Measurements from ENCODE around the gene HNRNPUL2.
A peak's percentile ranks its signal among the peaks of the same experiment; 100 is the strongest.
"Not testable (repeated sequence)": the region's sequence is repeated elsewhere in the genome, so short reads cannot be mapped to it uniquely, and the experiment has no call there.

Gene HNRNPUL2

GRCh38 chr11:62752994-62753735 lies 25.9 kb upstream of the HNRNPUL2 start:
- Histone ChIP-seq H3K36me3 (ENCODE audit: insufficient read depth, low read depth, low read length) (peaks cover 42% of the 10 kb centered on the region), H3K27me3 (ENCODE audit: insufficient read depth, low read length) (no peaks in the 10 kb centered on the region), H3K4me1 (ENCODE audit: insufficient read depth, low read length) (peaks cover 5% of the 10 kb centered on the region; the same call in 1 of the 2 replicates), H3K4me3 (ENCODE audit: low read length) (peak overlapping the region; percentile 79; the same call in 1 of the 2 replicates), H3K9ac (ENCODE audit: low read depth, low read length) (peak overlapping the region; percentile 77; the same call in 1 of the 2 replicates), H3K27ac (ENCODE audit: low read length) (no peak overlapping the region), H3K9me3 (ENCODE audit: insufficient read depth, low read depth, low read length) (no peaks in the 10 kb centered on the region)

- no peaks in the 10 kb centered on the region for H3K27me3 ChIP-seq (ENCODE audit: insufficient read depth, low read length)
- peaks cover 4% of the 10 kb centered on the region; the same call in 1 of the 2 replicates for H3K4me1 ChIP-seq (ENCODE audit: insufficient read depth, low read length)
- H3K9ac ChIP-seq (ENCODE audit: low read depth, low read length) = no peak overlapping the region
- H3K27ac ChIP-seq (ENCODE audit: low read length) = no peak overlapping the region
- no peak overlapping the region for H3K4me3 ChIP-seq (ENCODE audit: low read length)
- no peaks in the 10 kb centered on the region for H3K9me3 ChIP-seq (ENCODE audit: insufficient read depth, low read depth, low read length)
- peaks cover 42% of the 10 kb centered on the region for H3K36me3 ChIP-seq (ENCODE audit: insufficient read depth, low read depth, low read length)
Observed at GRCh38 chr11:62752177-62752785, 25.0 kb upstream of the HNRNPUL2 start.

DNA sequence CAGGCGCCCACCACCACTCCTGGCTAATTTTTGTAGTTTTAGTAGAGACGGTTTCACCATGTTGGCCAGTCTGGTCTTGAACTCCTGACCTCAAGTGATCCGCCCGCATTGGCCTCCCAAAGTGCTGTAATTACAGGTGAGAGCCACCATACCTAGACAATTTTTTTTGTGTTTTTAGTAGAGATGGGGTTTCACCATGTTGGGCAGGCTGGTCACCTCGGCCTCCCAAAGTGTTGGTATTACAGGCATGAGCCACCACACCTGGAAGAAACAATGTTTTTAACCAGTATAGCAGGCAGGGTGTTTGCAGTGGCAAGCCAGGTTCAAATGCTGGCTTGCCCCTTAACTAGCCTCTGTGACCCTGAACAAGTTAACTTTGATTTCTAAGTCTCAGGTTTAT lies 22.7 kb upstream of the HNRNPUL2 start:
- H3K36me3 ChIP-seq (ENCODE audit: insufficient read depth, low read depth, low read length) = peaks cover 42% of the 10 kb centered on the region
- not testable (repeated sequence) for H3K27ac ChIP-seq (ENCODE audit: low read length); H3K9me3 ChIP-seq (ENCODE audit: insufficient read depth, low read depth, low read length); H3K4me1 ChIP-seq (ENCODE audit: insufficient read depth, low read length); H3K27me3 ChIP-seq (ENCODE audit: insufficient read depth, low read length); H3K4me3 ChIP-seq (ENCODE audit: low read length); H3K9ac ChIP-seq (ENCODE audit: low read depth, low read length)

DNA sequence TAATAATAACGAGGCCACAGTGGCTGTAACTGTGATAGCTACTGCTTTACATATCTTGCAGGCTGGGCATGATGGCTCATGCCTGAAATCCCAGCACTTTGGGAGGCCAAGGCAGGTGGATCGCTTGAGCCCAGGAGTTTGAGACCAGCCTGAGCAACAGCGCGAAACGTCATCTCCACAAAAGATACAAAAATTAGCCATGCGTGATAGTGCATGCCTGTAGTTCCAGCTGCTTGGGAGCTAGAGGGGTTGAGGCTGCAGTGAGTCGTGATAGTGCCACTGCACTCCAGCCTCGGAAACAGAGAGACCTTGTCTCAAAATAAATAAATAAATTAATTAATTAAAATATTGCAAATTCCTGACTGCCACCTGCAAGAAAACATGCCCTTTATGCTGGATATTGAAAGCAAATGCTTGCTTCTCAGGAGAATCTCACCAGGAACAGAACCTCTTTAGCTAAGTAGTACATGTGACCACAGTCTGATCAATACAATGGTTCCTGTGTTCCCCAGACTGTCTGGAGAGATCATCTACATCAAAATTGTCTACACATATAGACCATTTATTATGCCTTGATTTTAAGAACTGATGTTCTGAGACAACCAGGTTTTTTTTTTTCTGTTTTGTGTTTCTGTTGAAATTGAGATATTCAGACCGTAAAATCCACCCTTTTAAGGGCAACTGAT lies 20.4 kb upstream of the HNRNPUL2 start:
- Histone ChIP-seq H3K27ac (ENCODE audit: low read length) (no peak overlapping the region), H3K36me3 (ENCODE audit: insufficient read depth, low read depth, low read length) (peaks cover 33% of the 10 kb centered on the region), H3K4me1 (ENCODE audit: insufficient read depth, low read length) (no peaks in the 10 kb centered on the region), H3K9me3 (ENCODE audit: insufficient read depth, low read depth, low read length) (no peaks in the 10 kb centered on the region), H3K4me3 (ENCODE audit: low read length) (no peak overlapping the region), H3K27me3 (ENCODE audit: insufficient read depth, low read length) (no peaks in the 10 kb centered on the region), H3K9ac (ENCODE audit: low read depth, low read length) (no peak overlapping the region)

- Histone ChIP-seq H3K27ac (ENCODE audit: low read length) (no peak overlapping the region), H3K9ac (ENCODE audit: low read depth, low read length) (no peak overlapping the region), H3K9me3 (ENCODE audit: insufficient read depth, low read depth, low read length) (no peaks in the 10 kb centered on the region), H3K4me3 (ENCODE audit: low read length) (no peak overlapping the region), H3K36me3 (ENCODE audit: insufficient read depth, low read depth, low read length) (peaks cover 52% of the 10 kb centered on the region), H3K27me3 (ENCODE audit: insufficient read depth, low read length) (no peaks in the 10 kb centered on the region), H3K4me1 (ENCODE audit: insufficient read depth, low read length) (no peaks in the 10 kb centered on the region)
Observed at GRCh38 chr11:62737196-62737595, 9.9 kb upstream of the HNRNPUL2 start.

DNA sequence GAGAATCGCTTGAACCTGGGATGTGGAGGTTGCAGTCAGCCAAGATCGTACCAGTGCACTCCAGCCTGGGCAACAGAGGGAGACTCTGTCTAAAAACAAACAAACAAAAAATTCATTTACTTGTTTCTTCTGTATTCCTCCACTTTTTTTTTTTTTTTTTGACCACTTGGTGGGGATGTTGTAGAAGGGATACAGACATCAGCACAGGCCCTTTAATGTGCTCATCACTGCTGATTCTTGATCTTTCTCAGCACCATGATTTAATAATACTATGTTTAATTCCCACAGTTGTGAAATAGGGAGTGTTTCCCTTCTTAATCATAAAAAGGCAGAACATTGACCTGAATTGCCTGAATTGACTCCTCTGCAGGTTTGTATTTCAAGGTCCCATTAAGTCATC lies 5.6 kb upstream of the HNRNPUL2 start:
- H3K36me3 ChIP-seq (ENCODE audit: insufficient read depth, low read depth, low read length) = peaks cover 39% of the 10 kb centered on the region
- no peaks in the 10 kb centered on the region for H3K9me3 ChIP-seq (ENCODE audit: insufficient read depth, low read depth, low read length)
- no peaks in the 10 kb centered on the region for H3K27me3 ChIP-seq (ENCODE audit: insufficient read depth, low read length)
- no peak overlapping the region for H3K27ac ChIP-seq (ENCODE audit: low read length)
- no peak overlapping the region for H3K9ac ChIP-seq (ENCODE audit: low read depth, low read length)
- H3K4me3 ChIP-seq (ENCODE audit: low read length) = no peak overlapping the region
- no peaks in the 10 kb centered on the region for H3K4me1 ChIP-seq (ENCODE audit: insufficient read depth, low read length)

- not testable (repeated sequence) for H3K9me3 ChIP-seq (ENCODE audit: insufficient read depth, low read depth, low read length); H3K27me3 ChIP-seq (ENCODE audit: insufficient read depth, low read length); H3K27ac ChIP-seq (ENCODE audit: low read length); H3K9ac ChIP-seq (ENCODE audit: low read depth, low read length); H3K4me1 ChIP-seq (ENCODE audit: insufficient read depth, low read length)
- H3K4me3 ChIP-seq (ENCODE audit: low read length) = peak overlapping the region; percentile 43; the same call in 1 of the 2 replicates
- H3K36me3 ChIP-seq (ENCODE audit: insufficient read depth, low read depth, low read length) = peaks cover 21% of the 10 kb centered on the region
Observed at GRCh38 chr11:62730076-62730475, 2.8 kb upstream of the HNRNPUL2 start.

DNA sequence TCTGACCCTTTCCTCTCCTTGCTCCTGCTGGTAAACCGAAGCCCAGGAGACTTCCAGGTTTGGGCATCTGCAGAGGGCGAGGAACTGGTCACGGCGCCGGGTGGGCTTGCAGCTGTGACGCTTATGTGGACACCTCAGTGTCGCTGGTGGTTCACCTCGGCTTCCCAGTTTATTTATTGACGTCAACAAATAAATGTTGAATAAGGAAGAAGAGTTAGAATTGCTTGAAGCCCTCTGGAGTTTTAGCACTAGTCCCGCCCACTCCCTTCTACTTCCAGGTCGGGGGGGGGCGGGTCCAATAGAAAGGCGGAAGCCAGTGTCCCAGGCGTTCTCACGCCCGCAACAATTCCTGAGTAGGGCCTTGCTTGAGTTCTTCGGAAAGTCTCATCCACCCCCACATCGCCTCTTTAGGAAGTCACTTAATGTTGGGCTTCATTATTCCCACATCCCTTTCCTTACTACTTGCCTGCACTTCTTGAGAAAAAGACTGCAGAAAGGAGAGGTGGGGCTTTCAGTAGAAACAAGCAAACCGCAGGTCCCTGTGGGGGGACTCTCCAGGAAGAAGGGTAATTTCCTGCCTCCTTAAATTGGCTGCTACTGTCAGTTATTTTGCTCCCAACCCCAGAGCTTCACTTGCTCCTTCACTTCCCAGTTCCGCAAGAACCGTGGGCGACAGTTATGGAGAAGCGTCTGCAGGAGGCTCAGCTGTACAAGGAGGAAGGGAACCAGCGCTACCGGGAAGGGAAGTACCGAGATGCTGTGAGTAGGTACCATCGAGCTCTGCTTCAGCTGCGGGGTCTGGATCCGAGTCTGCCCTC lies 1.1 kb upstream of the HNRNPUL2 start, which contains the start of gene TTC9C:
TTC9C (plus strand) TSS at position 316 of the 818 bp plus-strand sequence; CDS start at position 679, 363 bp downstream.
- Histone ChIP-seq H3K27me3 (ENCODE audit: insufficient read depth, low read length) (no peaks in the 10 kb centered on the region), H3K4me3 (ENCODE audit: low read length) (peak within 1 kb of the TSS; percentile 92), H3K36me3 (ENCODE audit: insufficient read depth, low read depth, low read length) (peaks cover 29% of the 10 kb centered on the region), H3K27ac (ENCODE audit: low read length) (peak within 1 kb of the TSS; percentile 91), H3K9ac (ENCODE audit: low read depth, low read length) (peak within 1 kb of the TSS; percentile 94), H3K4me1 (ENCODE audit: insufficient read depth, low read length) (peaks cover 7% of the 10 kb centered on the region; the same call in 1 of the 2 replicates), H3K9me3 (ENCODE audit: insufficient read depth, low read depth, low read length) (no peaks in the 10 kb centered on the region)

- H3K36me3 ChIP-seq (ENCODE audit: insufficient read depth, low read depth, low read length) = peaks cover 29% of the 10 kb centered on the region
- peaks cover 7% of the 10 kb centered on the region; the same call in 1 of the 2 replicates for H3K4me1 ChIP-seq (ENCODE audit: insufficient read depth, low read length)
- H3K4me3 ChIP-seq (ENCODE audit: low read length) = peak overlapping the region; percentile 92
- H3K9ac ChIP-seq (ENCODE audit: low read depth, low read length) = peak overlapping the region; percentile 94
- peak overlapping the region; percentile 91 for H3K27ac ChIP-seq (ENCODE audit: low read length)
- H3K27me3 ChIP-seq (ENCODE audit: insufficient read depth, low read length) = no peaks in the 10 kb centered on the region
- no peaks in the 10 kb centered on the region for H3K9me3 ChIP-seq (ENCODE audit: insufficient read depth, low read depth, low read length)
Observed at GRCh38 chr11:62727872-62728170, 564 bp upstream of the HNRNPUL2 start.

DNA sequence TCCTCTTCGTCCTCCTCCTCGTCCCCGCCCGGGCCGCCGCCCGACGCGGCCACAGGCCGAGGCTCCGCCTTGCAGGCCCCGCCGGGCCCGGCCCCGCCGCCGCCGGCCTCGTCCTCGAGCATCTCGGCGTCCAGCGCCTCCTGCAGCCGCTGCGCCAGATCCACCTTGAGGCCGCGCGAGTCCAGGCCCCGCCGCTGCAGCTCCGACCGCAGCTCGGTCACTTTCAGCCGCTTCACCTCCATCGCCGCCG lies 417 bp downstream of the HNRNPUL2 start:
- Histone ChIP-seq H3K9me3 (ENCODE audit: insufficient read depth, low read depth, low read length) (no peaks in the 10 kb centered on the region), H3K36me3 (ENCODE audit: insufficient read depth, low read depth, low read length) (peaks cover 37% of the 10 kb centered on the region), H3K4me1 (ENCODE audit: insufficient read depth, low read length) (peaks cover 7% of the 10 kb centered on the region; the same call in 1 of the 2 replicates)

DNA sequence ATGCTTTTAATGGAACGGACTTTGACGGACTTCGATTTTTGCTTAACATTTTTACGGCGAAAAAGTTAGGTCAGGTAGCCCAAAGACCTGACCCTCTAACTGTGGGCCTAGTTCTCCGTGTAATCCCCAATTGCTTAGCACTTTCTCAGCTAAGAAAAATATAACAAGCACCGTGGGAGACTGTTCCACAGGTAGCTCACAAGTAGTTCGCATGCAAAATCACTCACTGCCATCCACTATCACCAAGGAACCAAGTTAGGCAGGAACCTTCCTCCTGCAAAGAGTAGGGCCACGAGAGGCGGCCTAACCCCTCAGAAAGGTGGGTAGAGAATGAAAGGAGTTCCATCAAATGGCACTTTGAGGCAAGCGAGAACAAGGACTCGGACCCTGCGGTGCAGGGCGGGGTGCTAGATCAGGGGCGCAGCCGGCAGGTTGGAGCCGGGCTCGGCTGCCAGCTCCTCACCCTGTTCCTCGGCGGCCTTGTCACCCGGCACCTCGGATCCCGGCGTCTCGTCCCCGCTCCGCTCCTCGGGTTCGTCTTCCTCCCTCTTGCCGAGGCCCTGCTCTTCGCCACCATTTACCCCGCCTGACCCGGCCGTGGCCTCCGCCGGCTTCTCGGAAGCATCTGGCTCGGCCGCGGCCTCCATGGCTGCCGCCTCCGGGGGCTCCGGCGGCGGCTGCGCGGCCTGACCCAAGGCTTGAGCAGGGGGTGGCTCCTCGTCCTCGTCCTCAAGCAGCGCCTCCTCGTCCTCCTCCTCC lies 922 bp downstream of the HNRNPUL2 start:
- H3K4me3 ChIP-seq (ENCODE audit: low read length) = peak overlapping the region; percentile 92
- H3K9me3 ChIP-seq (ENCODE audit: insufficient read depth, low read depth, low read length) = no peaks in the 10 kb centered on the region
- H3K9ac ChIP-seq (ENCODE audit: low read depth, low read length) = peak overlapping the region; percentile 94
- H3K27me3 ChIP-seq (ENCODE audit: insufficient read depth, low read length) = no peaks in the 10 kb centered on the region
- H3K4me1 ChIP-seq (ENCODE audit: insufficient read depth, low read length) = peaks cover 7% of the 10 kb centered on the region; the same call in 1 of the 2 replicates
- peaks cover 40% of the 10 kb centered on the region for H3K36me3 ChIP-seq (ENCODE audit: insufficient read depth, low read depth, low read length)
- no peak overlapping the region for H3K27ac ChIP-seq (ENCODE audit: low read length)

More for the DNA sequence above, 417 bp downstream of the HNRNPUL2 start:
- H3K9ac ChIP-seq (ENCODE audit: low read depth, low read length) = peak overlapping the region; percentile 94; the same call in 1 of the 2 replicates
- no peaks in the 10 kb centered on the region for H3K27me3 ChIP-seq (ENCODE audit: insufficient read depth, low read length)
- H3K4me3 ChIP-seq (ENCODE audit: low read length) = peak overlapping the region; percentile 92
- peak overlapping the region; percentile 84 for H3K27ac ChIP-seq (ENCODE audit: low read length)
